Endothelial cell (in vitro differentiated cells): ENCODE measurements around the gene FBXW8. TPM values are rescaled to one million over a fixed set of nuclear protein-coding genes. Genes with fewer than 3 reads are reported as not detected.

Source experiments
- DNase-seq: peaks from one replicate; pipeline ENCODE4 v3.0.0; 2021; ENCODE audit warnings: low spot score
- H3K27ac Mint-ChIP-seq: one replicate; pipeline ENCODE4 v1.8.0; 2021; ENCODE audit warnings: mixed read lengths, inconsistent platforms; ENCODE audit not compliant: unreplicated experiment
- H3K27me3 Mint-ChIP-seq: one replicate; pipeline ENCODE4 v1.8.0; 2021; ENCODE audit warnings: mild to moderate bottlenecking, moderate library complexity, mixed read lengths, inconsistent platforms; ENCODE audit not compliant: unreplicated experiment
- H3K36me3 Mint-ChIP-seq: one replicate; pipeline ENCODE4 v1.8.0; 2021; ENCODE audit warnings: mild to moderate bottlenecking, low read depth, mixed read lengths, inconsistent platforms; ENCODE audit not compliant: unreplicated experiment
- H3K4me1 Mint-ChIP-seq: one replicate; pipeline ENCODE4 v1.8.0; 2021; ENCODE audit warnings: mild to moderate bottlenecking, mixed read lengths, inconsistent platforms; ENCODE audit not compliant: unreplicated experiment
- H3K4me3 Mint-ChIP-seq: one replicate; pipeline ENCODE4 v1.8.0; 2021; ENCODE audit warnings: mild to moderate bottlenecking, mixed read lengths, inconsistent platforms; ENCODE audit not compliant: unreplicated experiment
- H3K9me3 Mint-ChIP-seq: one replicate; pipeline ENCODE4 v1.8.0; 2021; ENCODE audit warnings: mixed read lengths, inconsistent platforms; ENCODE audit not compliant: unreplicated experiment
- CTCF ChIP-seq: fragments of 200-600 bp; sonication (generic); IDR thresholded peaks from one replicate; pipeline ENCODE4 v1.5.0; 2021; ENCODE audit warnings: antibody characterized with exemption; ENCODE audit not compliant: unreplicated experiment
- total RNA-seq: library from RNA; stranded (reverse); fragmentation: NEBNext Ultra II Directional; extraction: Animal tissue kit (Norgen Biotek cat#: 25700); gene quantifications from one replicate; pipeline ENCODE4 v1.2.1, GENCODE V29; 2021; ENCODE audit not compliant: unreplicated experiment

The FBXW8 gene
- total RNA-seq, 1 donor from 2014 or later = 17.8 TPM

GRCh38 chr12:116954710-116955381 lies 44.1 kb downstream of the FBXW8 start:
- no peak for TF ChIP-seq CTCF
- H3K27me3 Mint-ChIP-seq = no peaks in the 10 kb centered on the region
- no peak overlapping the region for H3K4me3 Mint-ChIP-seq
- H3K4me1 Mint-ChIP-seq = peaks cover 9% of the 10 kb centered on the region
- no peak overlapping the region for H3K27ac Mint-ChIP-seq
- H3K9me3 Mint-ChIP-seq = no peaks in the 10 kb centered on the region
- DNase-seq = no peak
- peaks cover 9% of the 10 kb centered on the region for H3K36me3 Mint-ChIP-seq

DNA sequence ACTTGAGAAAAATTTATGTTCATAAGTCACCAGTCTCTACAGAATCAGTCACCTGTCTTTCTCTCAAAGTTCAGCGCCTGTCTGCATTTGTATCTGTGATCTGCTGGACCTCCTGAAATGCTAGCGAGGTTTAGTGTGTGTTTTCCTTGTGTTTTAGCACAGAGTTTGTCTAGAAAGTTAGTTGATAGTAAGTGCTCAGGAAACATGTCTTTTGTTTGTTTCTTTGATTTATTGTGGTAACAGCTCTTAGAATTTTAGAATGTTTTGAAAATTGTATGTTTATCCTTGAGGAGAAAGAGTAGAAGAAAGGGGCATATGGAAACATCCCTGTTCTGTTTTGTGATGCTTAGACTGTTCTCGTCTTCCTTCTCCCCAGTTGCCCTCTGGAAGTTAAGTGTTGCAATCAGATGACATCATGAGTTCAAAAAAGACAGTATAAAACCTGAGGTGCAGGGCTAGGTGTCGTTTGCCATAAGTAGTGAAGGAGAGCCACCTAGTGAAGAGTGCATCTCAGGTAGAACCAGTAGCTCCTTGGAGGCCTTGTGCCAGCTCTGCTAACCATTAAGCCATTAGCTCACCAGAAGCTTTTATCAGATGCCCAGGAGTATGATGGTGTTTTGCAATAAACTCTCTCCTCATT lies 44.8 kb downstream of the FBXW8 start:
- no peak for TF ChIP-seq CTCF
- Mint-ChIP-seq H3K27me3 (no peaks in the 10 kb centered on the region), H3K4me3 (no peak overlapping the region), H3K9me3 (no peaks in the 10 kb centered on the region), H3K36me3 (peaks cover 6% of the 10 kb centered on the region), H3K4me1 (peaks cover 9% of the 10 kb centered on the region), H3K27ac (no peak overlapping the region)
- DNase-seq = no peak

- H3K9me3 Mint-ChIP-seq = no peaks in the 10 kb centered on the region
- DNase-seq = no peak
- peaks cover 25% of the 10 kb centered on the region for H3K4me1 Mint-ChIP-seq
- H3K36me3 Mint-ChIP-seq = peaks cover 4% of the 10 kb centered on the region
- peaks cover 6% of the 10 kb centered on the region for H3K27me3 Mint-ChIP-seq
- H3K4me3 Mint-ChIP-seq = no peak overlapping the region
- TF ChIP-seq CTCF = no peak
- no peak overlapping the region for H3K27ac Mint-ChIP-seq
Observed at GRCh38 chr12:116958402-116959197, 47.9 kb downstream of the FBXW8 start.

DNA sequence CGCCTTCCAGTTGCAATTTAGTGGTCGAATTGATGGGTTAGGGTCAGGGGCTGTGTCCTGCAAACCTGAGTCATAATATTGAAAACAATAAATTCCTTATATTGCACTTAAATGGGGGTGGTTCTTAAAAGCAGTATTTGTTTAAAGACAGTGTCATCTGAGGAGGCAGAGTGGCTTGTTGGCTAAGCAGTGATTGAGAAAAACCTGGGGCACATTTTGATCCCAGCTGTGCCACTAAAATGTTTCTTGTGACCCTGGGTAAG lies 48.4 kb downstream of the FBXW8 start:
- no peak overlapping the region for H3K27ac Mint-ChIP-seq
- no peak for DNase-seq
- no peak for TF ChIP-seq CTCF
- no peaks in the 10 kb centered on the region for H3K9me3 Mint-ChIP-seq
- peaks cover 30% of the 10 kb centered on the region for H3K4me1 Mint-ChIP-seq
- H3K27me3 Mint-ChIP-seq = peaks cover 6% of the 10 kb centered on the region
- H3K36me3 Mint-ChIP-seq = peaks cover 4% of the 10 kb centered on the region
- H3K4me3 Mint-ChIP-seq = no peak overlapping the region
